IPS-NIHi11 (cell line): ENCODE results near the gene TFB2M.
A peak's percentile ranks its signal among the peaks of the same experiment; 100 is the strongest.
"Not testable (repeated sequence)": the region's sequence is repeated elsewhere in the genome, so short reads cannot be mapped to it uniquely, and the experiment has no call there.

Source experiments
- DNase-seq: peaks from one replicate; pipeline ENCODE4 v3.0.0; 2012; ENCODE audit warnings: mixed read lengths, low spot score

TFB2M gene, protein sequence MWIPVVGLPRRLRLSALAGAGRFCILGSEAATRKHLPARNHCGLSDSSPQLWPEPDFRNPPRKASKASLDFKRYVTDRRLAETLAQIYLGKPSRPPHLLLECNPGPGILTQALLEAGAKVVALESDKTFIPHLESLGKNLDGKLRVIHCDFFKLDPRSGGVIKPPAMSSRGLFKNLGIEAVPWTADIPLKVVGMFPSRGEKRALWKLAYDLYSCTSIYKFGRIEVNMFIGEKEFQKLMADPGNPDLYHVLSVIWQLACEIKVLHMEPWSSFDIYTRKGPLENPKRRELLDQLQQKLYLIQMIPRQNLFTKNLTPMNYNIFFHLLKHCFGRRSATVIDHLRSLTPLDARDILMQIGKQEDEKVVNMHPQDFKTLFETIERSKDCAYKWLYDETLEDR

DNA sequence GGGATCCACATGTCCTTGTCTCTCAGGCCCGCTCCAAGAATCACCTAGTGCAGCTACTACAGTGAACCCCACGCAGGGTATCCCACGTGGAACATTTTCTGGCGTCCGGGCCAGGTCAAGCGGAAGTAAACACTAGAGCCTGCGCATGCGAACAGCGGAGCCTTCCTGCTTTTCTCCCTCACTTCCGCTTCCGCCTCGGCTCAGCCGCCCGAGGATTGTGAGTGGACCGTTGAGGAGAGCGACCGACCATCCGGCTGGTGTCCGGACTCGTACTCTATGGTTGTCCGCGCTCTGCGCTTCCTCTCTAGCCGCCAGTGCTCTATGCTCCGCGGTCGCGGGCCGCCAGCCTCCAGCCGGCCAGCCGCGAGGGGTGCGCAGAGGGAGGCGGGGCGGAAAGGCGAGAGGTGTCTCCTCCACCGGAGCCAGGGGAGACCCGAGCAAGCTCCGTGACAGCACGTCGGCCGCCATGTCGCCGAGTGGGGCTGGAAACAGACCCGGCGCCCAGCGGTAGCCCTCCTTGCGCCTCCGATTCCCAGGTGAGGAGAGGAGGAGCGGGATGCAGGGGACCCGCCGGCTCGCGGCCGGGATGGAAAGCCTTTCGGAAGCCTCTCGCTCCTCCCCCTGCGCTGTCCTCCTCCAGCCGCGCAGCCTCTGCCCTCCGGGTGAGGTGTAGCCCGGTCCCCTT, at the start of gene TFB2M, which contains the start of gene CNST:
Gene TFB2M (minus strand): TSS at position 134 of the 685 bp plus-strand sequence. CDS start 123 bp downstream, at position 11.
Gene CNST (plus strand): TSS at position 329 of the 685 bp plus-strand sequence. CDS start 25,107 bp downstream, outside the sequence.
- DNase-seq = peak; percentile 94

DNA sequence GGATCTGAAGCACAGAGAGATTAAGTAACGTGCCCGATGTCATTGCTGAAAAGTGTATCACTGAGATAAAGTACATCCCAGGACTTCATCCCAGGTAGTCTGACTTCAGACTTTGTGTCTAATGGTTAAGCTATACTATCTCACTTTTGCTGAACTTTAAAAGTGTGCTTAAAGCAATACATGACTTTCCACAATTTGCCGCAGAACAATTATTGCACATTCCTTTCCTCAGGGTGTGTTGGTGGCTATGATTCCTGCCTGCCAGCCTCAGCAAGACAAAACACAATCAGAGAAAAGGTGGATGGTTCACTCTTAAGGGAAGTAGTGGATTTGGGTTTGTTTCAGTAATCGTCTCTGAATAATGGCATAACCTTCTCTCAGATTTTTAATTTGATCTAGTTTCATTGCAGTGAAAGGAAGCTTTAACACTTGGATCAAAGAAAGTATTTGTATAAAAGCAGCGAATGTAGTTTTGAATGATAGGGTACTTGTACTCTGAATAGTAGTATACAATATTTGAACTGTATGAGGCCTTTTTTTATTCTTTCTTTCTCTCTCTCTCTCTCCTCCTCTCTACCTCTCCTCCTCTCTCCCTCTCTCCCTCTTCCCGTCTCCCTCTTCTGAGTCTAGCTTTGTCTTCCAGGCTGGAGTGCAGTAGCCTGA, 47.2 kb upstream of the TFB2M start:
- DNase-seq = no peak

DNA sequence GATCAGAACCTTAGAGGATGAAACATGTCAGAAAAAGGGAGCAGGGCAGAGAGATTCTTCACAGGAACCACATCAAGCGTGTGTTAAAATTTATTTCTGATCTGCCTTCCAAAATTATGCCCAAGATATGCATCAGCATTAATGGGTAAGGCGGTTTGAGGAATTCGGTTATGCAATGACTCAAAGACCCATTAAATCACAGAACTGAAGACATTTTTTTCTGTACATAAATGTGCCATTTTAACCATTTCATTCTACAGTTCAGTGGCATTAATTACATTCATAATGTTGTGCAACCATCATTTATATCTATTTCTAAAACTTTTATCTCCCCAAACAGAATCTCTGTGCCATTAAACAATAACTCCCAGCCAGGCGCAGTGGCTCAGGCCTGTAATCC, 43.6 kb upstream of the TFB2M start:
- DNase-seq = no peak

DNA sequence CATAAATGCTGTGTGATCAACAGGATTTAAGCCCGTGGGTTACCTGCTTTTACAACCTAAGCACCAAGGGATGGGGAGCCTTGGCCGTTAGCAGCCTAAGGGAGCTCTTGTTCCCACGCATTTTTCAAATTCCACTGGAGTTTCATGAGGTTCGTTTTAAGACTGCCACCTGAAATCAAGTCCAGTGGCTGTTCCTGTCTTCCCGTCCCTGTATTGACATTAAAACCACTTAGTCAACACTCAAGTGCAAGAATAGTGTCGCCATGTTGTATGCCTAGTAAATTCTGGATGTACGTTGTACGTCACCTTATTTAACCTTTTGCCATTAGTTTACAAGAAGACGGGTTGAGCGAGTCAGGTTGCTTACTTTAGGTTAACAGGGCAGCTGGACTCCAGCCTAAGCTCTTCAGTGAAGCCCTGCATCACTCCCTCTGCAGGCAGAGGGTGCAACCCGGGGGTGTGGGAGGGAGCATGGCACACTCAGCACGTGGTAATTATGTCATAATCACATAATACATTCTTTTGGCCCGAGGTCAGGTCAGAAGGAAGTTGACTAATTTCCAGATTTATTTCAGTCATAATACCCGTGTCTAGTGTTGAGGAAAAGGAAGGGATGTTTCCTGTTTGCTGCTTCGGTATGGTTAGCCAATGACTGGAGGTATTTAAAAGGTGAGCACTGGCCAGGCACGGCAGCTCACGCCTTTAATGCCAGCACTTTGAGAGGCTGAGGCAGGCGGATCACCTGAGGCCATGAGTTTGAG, 42.7 kb upstream of the TFB2M start:
- peak; percentile 60 for DNase-seq

DNA sequence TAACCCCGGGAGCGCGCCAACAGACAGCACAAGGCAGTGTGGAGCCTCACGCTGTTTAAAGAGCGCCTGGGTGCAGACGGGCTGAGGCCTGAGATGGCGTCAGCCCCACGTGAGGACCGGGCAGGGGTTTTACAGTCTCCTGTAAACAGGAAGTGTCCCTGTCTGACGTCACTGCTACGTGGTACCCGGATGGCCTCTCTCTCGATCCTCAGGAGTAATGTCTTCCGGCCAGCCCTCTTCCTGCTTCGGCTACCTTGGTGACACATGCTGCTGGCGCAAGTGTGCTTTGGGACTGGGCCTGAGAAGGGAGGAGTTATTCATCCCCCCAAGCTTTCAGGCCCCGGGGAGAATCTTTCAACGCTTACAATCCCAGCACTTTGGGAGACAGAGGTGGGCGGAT, 41.4 kb upstream of the TFB2M start:
- no peak for DNase-seq

DNA sequence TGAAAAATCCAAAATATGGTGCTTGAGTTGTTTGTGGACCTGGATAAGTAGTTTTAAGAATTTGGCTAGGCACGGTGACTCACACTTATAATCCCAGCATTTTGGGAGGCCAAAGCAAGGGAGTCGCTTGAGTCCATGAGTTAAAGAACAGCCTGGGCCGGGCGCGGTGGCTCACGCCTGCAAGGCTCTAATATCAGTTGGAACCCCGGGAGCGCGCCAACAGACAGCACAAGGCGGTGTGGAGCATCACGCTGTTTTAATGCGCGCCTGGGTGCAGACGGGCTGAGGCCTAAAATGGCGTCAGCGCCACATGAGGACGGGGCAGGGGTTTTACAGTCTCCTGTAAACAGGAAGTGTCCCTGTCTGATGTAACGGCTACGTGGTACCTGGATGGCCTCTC, 39.2 kb upstream of the TFB2M start:
- not testable (repeated sequence) for DNase-seq

DNA sequence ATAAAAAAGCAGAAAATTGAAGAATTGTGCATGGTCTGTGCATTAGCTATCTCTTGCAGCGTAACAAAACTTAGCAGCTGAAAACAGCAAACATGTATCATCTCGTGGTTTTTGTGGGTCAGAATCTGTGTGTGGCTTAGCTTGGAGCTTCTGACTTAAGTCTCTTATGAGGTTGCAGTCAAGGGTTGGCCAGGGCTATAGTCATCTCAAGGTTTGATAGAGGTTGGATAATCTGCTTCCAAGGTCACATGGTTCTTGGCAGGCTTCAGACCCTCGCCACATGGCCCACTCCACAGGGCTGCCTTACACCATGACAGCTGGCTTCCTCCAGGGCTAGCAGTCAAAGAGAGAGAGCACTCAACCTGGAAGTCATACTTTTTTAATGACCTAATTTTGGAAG, 36.1 kb upstream of the TFB2M start:
- DNase-seq = no peak

DNA sequence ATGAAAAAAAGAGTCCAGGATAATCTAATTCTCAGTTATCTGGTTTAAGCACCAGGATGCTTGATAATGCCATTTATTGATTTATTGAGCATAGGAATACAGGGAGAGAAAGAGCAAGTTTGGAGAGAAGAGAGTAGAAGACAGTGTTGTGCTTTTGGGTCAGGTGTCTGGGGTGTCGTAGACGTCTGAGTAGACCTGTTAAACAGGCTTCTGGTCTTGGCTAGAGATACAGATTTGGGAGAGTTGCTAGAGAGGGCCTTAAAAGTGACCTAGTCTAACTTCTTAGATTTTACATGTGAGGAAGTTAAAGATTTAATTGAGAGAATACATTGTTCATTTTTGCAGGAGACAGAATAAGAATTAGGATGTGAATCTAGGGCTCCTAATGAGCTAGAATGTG, 34.5 kb upstream of the TFB2M start:
- DNase-seq = no peak

DNA sequence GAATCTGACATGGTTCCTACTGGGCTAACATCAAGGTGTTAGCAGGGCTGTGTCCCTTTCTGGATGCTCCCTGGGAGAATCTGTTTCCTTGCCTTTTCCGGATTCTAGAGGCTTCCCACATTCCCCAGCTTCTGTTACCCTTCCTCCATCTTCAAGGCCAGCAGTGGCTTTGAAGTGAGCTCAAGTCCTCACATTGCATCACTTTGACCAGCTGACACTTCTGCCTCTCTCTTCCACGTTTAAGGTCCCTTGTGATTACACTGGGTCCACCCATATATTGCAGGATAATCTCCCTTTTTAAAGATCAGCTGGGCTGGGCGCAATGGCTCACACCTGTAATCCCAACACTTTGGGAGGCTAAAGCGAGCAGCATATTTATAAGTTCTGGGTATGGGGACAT, 33.3 kb upstream of the TFB2M start:
- no peak for DNase-seq

DNA sequence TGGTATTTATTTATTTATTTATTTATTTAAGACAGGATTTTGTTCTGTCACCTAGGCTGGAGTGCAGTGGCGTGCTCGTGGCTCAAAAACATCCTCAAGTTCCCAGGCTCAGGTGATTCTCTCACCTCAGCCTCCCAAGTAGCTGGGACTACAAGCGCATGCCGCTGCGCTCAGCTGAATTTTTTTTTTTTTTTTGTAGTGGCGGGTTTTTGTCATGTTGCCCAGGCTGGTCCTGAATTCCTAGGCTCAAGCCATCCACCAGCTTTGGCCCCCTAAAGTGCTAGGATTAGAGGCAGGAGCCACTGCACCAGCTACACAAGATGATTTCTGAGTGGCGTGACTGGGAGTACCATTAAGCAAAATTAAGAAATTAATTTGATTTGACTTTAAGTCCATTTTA, 31.9 kb upstream of the TFB2M start:
- no peak for DNase-seq

DNA sequence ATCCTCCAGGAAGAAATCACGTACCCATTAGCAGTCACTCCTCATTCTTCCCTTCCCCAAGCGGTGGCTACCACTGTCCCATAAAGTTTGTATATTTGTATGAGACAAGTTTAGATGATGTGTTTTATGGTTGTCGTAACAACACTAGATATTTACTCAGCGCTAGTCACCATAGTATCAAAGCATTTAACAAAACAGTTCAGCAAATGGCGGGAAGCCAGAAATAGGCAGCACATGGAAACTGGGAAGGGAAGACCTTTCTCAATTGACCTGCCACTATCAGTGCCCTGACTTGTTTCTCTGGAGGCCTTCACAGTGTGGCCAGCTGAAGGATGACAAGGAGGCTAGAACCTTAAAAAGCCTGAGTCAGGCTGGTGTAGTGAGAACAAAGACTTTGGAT, 31.3 kb upstream of the TFB2M start:
- no peak for DNase-seq

DNA sequence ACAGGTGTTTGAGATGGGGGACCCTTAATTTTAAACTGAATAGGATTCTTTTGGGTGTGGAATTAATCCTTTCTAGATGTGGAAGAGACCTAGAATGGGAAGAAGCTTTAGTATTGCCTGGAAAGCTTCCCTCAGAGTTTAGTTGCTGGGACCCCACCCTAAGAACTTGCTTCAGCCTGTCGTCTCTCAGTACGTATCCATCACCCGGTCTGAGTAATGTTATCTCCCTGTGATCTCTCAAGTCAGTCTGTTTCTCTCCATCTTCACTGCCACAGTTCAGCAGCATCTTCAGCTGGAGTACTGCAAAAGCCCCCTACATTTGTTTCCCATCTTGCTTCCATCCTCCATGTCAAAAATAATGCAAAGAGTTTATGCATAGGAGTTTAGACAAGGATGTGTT, 29.1 kb upstream of the TFB2M start:
- DNase-seq = no peak

DNA sequence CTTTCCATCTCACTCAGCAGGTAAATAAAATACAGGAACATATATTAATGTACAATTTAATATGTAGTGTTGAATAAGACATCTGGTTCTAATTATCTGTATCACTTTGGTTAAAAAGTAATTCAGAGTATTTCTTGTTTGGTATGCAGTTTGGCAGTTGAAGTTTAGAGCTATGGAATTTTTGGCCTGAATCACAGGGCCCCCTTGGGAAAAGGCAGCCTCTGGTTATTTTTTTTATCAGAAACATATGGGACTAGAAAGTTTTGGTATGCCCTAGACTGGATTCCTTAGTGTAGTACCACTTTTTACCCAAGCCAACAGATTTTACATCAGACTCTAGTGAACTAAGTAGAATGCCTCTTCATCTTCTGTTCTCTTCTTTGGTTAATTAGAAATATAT, 26.6 kb upstream of the TFB2M start:
- DNase-seq = no peak

DNA sequence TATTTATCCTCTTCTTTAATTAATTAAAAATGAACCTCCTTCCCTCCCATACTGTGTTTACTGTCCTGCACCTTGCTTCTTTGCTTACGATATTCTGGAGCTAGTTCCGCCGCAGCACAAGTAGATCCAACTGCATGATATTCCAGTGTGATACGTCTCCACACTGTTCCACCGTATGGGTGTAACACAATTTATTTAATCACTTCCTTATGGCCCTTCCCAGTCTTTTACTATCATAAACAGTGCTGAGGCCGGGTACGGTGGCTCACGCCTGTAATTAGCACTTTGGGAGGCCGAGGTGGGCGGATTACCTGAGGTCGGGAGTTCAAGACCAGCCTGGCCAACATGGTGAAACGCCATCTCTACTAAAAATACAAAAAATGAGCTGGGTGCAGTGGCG, 25.9 kb upstream of the TFB2M start:
- DNase-seq = no peak

DNA sequence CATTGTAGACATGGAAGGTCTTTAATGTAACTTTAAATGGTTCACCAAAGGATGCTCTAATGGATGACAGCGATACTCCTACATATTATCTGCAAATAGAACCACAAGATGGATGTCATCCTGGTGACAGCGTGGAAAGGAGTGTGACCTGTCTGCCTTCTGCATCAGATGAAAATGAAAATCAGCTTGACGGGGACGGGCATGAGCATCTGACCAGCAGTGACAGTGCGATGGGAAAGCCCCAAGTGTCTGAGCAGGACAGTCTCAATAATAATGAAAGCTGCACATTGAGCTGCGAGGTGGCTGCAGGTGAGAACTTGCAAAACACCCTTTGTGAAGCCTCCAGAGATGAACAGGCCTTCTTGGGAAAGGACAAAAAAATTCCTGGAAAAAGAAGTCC, 25.4 kb upstream of the TFB2M start:
- no peak for DNase-seq

DNA sequence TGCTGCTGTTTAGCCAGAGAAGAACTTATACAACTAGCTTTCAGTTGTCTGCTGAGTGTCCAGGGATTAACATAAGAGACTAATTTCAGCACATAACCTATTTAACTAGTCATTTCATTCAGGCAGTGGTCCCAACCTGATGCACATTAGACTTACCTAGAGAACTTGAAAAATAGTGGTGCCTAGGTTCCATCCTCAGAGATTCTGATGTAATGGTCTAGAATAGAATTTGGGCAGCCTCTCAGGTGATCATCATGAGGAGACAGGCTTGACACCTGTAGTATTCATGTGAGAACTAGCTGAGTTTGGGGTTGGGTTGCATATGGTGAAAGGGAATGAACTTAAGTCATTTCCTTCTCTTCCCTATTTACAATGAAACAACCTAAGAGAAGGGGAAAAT, 25.0 kb upstream of the TFB2M start:
- no peak for DNase-seq

DNA sequence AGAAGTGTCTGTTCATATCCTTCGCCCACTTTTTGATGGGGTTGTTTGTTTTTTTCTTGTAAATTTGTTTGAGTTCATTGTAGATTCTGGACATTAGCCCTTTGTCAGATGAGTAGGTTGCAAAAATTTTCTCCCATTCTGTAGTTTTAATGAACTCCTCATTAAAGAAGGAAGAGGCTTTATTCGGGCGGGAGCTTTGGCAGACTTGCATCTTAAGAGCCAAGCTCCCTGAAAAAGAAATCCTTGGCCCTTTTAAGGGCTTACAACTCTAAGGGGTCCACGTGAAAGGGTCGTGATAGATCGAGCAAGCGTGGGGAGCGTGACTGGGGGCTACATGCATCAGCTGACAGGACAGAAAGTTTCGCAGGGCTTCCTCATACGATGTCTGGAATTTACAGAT, 23.9 kb upstream of the TFB2M start:
- not testable (repeated sequence) for DNase-seq

DNA sequence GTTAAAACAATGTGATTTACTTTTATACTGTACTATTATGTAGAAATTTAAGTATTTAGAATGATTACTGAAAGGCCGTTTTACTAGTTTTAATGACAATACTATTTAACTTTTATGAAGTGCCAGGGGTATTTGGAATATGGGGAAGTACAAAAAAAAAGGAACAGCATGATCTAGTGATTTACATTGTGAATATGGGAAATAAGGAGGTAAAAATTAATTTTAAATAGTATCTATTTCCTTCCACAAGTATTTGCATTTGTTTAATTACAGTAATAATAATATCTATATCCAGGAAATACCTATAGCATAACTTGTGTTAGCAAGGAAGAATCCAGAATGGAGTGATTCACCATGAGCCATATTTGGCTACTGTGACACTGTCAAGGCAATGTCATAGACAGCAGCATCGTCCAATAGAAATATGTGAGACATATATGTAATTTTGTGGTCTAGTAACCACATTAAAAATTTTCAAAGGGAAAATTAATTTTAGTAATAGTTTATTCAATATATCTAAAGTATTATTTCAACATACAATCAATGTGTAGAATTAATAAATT, 22.2 kb upstream of the TFB2M start:
- no peak for DNase-seq

DNA sequence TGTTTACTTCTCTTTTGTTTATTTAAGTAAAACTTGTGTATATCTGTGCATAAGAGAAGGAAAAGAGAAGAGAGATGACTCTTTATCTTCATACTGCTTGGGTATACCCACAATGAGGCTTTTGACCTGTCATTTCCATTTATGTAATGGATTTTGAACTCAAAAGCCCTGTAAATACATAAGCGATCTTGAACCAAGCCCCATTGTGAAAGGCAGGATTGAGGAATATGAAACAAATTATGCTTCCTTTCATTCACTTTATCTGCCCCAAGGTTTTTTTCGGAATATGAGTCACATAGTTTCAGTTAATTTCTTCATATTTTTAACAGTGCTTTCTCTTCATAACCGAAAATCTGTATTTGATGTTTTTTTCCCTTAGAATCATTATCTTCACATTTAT, 21.5 kb upstream of the TFB2M start:
- no peak for DNase-seq

DNA sequence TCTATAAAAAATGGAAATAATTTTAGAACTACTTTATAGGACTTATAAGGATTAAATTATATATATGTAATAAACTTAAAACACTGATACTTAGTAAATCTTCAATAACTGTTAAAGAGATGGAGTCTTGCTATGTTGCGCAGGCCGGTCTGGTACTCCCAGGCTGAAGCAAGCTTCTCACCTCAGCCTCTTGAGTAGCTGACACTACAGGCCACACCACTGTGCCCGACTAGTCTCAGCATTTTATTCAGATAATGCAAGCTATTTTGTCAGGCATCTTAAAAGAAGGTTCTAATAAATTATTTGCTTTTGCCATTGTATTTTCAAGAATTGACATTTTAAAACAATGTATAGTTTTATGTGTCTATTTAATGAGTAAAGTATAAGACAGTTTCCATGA, 21.0 kb upstream of the TFB2M start:
- DNase-seq = no peak

DNA sequence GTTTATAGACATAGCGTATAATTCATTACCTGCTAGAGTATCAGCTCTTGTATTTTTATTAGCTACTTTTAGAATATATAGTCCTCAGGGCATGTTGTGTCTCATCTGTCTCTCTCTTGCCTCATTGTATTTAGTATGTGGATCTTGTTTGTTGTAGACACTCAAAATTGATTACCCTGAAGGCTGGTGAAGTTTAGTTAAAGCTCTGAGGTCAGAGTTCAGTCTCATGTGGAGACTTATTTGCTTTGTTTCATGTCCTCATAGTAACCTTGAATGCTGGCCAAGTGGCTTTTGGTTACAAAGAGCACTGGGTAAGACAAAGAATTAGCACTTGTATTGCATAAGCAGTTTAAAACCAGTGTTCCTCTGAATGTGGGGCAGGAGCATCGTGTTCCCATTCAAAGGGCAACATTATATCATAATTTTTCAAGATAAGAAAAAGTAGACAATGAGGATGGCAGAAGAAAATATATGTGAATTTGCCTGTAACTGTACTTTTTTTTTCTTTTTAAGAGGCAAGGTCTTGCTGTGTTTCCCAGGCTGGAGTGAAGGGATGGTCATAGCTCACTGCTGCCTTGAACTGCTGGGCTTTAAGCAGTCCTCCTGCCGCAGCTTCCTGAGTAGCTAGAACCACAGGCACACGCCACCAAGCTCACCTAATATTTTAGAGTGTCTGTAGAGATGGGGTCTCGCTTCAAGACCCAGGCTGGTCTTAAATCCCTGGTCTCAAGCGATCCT, 17.6 kb upstream of the TFB2M start:
- DNase-seq = no peak
